ENCODE measurements around the gene TCF4. TPM values are rescaled to one million over a fixed set of nuclear protein-coding genes. Genes with fewer than 3 reads are reported as not detected.

TCF4 gene
- total RNA-seq, 4 donors from 2014 or later: 58.0 to 84.3 (median 68.1) TPM

DNA sequence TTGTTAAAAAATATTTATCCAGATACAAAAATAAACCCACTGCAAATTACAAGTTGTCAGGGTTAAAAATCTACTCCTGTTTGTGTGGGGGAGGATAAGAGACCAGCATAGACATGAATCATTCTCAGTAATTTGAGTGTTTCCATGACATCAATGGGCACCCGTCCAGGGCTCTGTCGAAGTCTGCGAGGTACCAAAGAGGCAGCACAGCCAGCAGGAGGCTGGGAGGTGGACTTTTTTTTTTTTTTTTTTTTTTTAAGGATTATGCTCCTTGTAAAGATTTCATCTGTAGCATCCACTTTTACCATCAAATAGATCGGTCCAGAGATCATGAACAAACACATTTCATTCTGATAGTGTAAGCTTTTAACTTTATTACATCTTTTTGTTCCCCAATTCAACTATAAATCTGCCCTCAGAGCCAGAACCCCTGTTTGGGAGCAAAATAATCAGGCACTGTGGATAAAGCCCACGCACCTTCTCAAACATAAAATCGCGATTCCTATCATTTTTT lies 182.0 kb downstream of the TCF4 start:
- no peaks in the 10 kb centered on the region for H3K9me3 ChIP-seq
- intact Hi-C loops (cut with DNase I): loop anchor here (5.0 to 10.0 kb wide), 2 partner anchors 81 to 181 kb away; partner anchors contain the start of gene TCF4
- peak overlapping the region; percentile 40 to 78 (median 66) for H3K27ac ChIP-seq (replicated peaks in 1 of 4)
- WGBS: 41% methylated on average over 7 of the region's 7 CpGs
- no peaks in the 10 kb centered on the region for H3K27me3 ChIP-seq
- no peak overlapping the region for H3K4me3 ChIP-seq
- no peak for DNase-seq (ENCODE audit: extremely low spot score)
- H3K4me1 ChIP-seq: peaks cover 15 to 41% (median 39%) of the 10 kb centered on the region in 4 donors
- no peaks in the 10 kb centered on the region for H3K36me3 ChIP-seq
- TF ChIP-seq POLR2AphosphoS5 (IDR thresholded peaks at IDR 0.05) (peak; percentile 43 to 58), EP300 (IDR thresholded peaks at IDR 0.05) (no peak)

DNA sequence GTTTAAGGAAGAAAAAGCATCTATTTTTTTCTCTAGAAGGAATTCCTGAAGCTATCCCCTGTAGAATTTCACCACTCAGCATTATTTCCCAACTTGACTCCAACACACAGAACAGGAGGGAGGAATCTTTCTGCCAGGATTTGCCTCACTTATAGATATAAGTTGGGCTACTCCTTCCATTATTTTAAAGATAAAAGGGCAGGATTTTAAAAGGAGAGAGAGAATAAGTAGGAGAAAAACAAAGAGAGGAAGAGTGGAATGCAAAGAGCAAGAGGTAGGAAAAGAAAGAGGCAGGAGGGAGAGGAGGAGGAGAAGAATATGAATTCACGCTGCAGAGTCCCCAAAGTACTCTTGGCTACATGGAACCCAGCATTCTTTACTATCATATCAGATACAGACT lies 182.5 kb downstream of the TCF4 start:
- TF ChIP-seq EP300 (IDR thresholded peaks at IDR 0.05) (no peak), POLR2AphosphoS5 (IDR thresholded peaks at IDR 0.05) (no peak), POLR2A (IDR thresholded peaks at IDR 0.05; ENCODE audit: low read depth) (no peak)
- TF ChIP-seq, protein P1, sequence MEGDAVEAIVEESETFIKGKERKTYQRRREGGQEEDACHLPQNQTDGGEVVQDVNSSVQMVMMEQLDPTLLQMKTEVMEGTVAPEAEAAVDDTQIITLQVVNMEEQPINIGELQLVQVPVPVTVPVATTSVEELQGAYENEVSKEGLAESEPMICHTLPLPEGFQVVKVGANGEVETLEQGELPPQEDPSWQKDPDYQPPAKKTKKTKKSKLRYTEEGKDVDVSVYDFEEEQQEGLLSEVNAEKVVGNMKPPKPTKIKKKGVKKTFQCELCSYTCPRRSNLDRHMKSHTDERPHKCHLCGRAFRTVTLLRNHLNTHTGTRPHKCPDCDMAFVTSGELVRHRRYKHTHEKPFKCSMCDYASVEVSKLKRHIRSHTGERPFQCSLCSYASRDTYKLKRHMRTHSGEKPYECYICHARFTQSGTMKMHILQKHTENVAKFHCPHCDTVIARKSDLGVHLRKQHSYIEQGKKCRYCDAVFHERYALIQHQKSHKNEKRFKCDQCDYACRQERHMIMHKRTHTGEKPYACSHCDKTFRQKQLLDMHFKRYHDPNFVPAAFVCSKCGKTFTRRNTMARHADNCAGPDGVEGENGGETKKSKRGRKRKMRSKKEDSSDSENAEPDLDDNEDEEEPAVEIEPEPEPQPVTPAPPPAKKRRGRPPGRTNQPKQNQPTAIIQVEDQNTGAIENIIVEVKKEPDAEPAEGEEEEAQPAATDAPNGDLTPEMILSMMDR (IDR thresholded peaks at IDR 0.05): no peak
- no peak overlapping the region for H3K4me3 ChIP-seq
- intact Hi-C loops (cut with DNase I): loop anchor here (5.0 to 10.0 kb wide), 2 partner anchors 81 to 182 kb away; partner anchors contain the start of gene TCF4
- H3K36me3 ChIP-seq: no peaks in the 10 kb centered on the region
- WGBS: 73% methylated on average over 1 of the region's 1 CpG
- no peak for DNase-seq (ENCODE audit: extremely low spot score)
- H3K27me3 ChIP-seq: no peaks in the 10 kb centered on the region
- H3K9me3 ChIP-seq: no peaks in the 10 kb centered on the region
- peak overlapping the region; percentile 40 to 78 (median 66) for H3K27ac ChIP-seq (replicated peaks in 1 of 4)
- peaks cover 15 to 44% (median 39%) of the 10 kb centered on the region in 4 donors for H3K4me1 ChIP-seq

DNA sequence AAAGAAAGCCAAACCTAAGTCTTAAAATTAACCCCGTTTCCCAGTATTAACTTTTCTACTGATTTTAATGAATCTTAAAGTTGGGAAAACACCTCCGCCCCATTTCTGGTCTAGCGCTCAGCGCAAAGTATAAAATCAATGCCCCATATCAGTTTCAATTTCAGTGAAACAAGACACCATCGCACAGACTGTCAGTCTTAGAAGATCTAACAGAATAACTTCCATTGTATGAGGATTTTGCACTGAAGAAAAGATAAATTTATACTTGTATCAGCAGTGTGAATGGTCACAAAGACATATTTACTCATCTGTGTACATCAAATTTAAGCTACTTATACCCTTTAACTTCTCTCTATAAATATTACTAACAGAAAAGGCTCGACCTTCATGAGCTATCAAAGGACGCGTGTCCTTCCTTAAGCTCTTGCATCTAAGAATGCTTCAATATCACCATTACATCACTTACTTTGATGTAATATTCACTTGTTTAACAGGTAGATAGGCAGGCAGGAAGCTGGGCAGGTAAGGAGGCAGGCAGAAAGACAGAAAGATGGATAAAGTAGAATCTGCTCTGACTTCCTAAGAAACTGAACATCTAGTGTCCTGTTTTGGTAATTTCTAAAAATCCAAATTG lies 183.0 kb downstream of the TCF4 start:
- Histone ChIP-seq H3K4me1 (peaks cover 15 to 44% (median 39%) of the 10 kb centered on the region in 4 donors), H3K9me3 (no peaks in the 10 kb centered on the region), H3K4me3 (peak overlapping the region in 1 of 4 donors; percentile 1), H3K27me3 (no peaks in the 10 kb centered on the region), H3K36me3 (no peaks in the 10 kb centered on the region), H3K27ac (replicated peaks in 1 of 4) (peak overlapping the region; percentile 40 to 78 (median 66))
- DNase-seq (ENCODE audit: extremely low spot score): no peak
- intact Hi-C loops (cut with DNase I): loop anchor here (5.0 to 10.0 kb wide), 3 partner anchors 80 to 182 kb away; partner anchors contain the start of gene TCF4
- TF ChIP-seq EP300 (IDR thresholded peaks at IDR 0.05) (no peak), POLR2A (IDR thresholded peaks at IDR 0.05; ENCODE audit: low read depth) (no peak), POLR2AphosphoS5 (IDR thresholded peaks at IDR 0.05) (no peak)
- TF ChIP-seq, protein P1 (IDR thresholded peaks at IDR 0.05): no peak
- 90% methylated on average over 8 of the region's 8 CpGs for whole genome bisulfite sequencing

DNA sequence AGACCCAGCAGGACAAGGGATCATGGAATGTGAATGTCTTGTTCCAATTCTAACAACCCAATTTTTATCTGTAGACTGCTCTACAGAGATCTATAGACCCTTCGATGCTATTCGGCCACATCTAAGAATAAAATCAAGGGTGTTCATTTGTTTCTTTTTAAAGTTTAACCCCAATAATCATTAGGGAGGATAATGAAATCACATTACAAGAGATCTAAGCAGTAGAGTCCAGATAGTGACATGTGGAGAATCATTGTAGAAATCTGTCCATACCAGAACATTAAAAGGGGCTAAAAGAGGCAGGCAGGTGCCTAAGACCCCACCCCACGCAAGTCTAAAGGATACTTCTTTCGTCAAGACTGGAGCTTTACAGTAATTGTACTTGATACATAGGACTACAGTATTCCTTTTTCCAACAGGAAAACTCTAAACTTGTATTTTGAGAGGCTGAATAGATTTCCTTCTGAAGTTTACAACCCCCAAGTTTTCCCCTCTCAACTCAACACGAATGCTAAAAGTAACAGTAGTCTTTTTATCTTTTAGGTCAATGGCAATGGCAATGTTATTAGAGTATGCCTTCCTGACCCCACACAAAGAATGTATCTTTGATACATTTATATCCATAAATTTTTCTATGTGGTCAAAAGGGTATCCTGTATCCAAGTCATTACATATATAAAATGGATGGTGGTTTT lies 183.7 kb downstream of the TCF4 start:
- TF ChIP-seq EP300 (IDR thresholded peaks at IDR 0.05): no peak
- no peak for TF ChIP-seq POLR2A (IDR thresholded peaks at IDR 0.05; ENCODE audit: low read depth)
- no peak for TF ChIP-seq POLR2AphosphoS5 (IDR thresholded peaks at IDR 0.05)
- Histone ChIP-seq H3K27ac (replicated peaks in 1 of 4) (peak overlapping the region; percentile 66 to 78 (median 68)), H3K27me3 (no peaks in the 10 kb centered on the region), H3K4me3 (no peak overlapping the region), H3K4me1 (peaks cover 15 to 47% (median 39%) of the 10 kb centered on the region in 4 donors), H3K36me3 (no peaks in the 10 kb centered on the region), H3K9me3 (no peaks in the 10 kb centered on the region)
- intact Hi-C loops (cut with DNase I): loop anchor here (5.0 to 10.0 kb wide), 2 partner anchors 79 to 167 kb away; no protein-coding TSS in a partner anchor
- WGBS: 85% methylated on average over 5 of the region's 5 CpGs
- DNase-seq (ENCODE audit: extremely low spot score): no peak

DNA sequence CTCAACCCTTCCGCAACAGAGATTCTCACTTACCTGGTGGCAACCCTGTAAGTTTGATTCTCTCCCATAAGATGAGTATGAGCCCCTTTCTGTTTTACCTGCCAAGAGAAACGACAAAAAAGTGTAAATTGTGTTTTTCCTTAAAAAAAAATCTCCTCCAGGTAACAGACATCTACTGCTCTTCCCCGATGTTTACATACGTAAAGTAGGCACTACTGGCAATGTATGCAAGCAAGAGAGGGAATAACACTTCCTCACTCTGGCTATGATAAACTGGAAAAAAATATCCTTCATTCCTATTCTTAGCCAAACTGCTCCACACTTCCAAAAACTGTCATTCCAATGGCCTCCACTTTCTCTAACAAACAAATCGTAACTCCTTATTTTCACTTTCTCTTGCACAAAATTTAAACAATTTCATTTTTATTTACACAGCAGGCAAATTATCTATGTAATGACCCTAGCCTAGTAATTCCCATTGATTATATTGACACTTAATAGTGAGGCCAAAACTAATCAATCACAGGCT lies 184.5 kb downstream of the TCF4 start:
- no peaks in the 10 kb centered on the region for H3K9me3 ChIP-seq
- intact Hi-C loops (cut with DNase I): loop anchor here (5.0 to 10.0 kb wide), 2 partner anchors 79 to 166 kb away; no protein-coding TSS in a partner anchor
- H3K36me3 ChIP-seq: no peaks in the 10 kb centered on the region
- H3K27me3 ChIP-seq: no peaks in the 10 kb centered on the region
- peak overlapping the region; percentile 66 to 78 (median 68) for H3K27ac ChIP-seq (replicated peaks in 1 of 4)
- peaks cover 15 to 55% (median 39%) of the 10 kb centered on the region in 4 donors for H3K4me1 ChIP-seq
- 42% methylated on average over 5 of the region's 5 CpGs for WGBS
- no peak for DNase-seq (ENCODE audit: extremely low spot score)
- peak overlapping the region; percentile 39 to 50 (median 42) for H3K4me3 ChIP-seq
- TF ChIP-seq EP300 (IDR thresholded peaks at IDR 0.05): no peak
- TF ChIP-seq, protein P1 (IDR thresholded peaks at IDR 0.05): no peak
- no peak for TF ChIP-seq POLR2A (IDR thresholded peaks at IDR 0.05; ENCODE audit: low read depth)
- TF ChIP-seq POLR2AphosphoS5 (IDR thresholded peaks at IDR 0.05): no peak
